ENCODE measurements around the gene UFC1. TPM values are rescaled to one million over a fixed set of nuclear protein-coding genes. Genes with fewer than 3 reads are reported as not detected.

Gene UFC1
- polyA plus RNA-seq, 4 donors = 136 to 169 (median 149) TPM

DNA sequence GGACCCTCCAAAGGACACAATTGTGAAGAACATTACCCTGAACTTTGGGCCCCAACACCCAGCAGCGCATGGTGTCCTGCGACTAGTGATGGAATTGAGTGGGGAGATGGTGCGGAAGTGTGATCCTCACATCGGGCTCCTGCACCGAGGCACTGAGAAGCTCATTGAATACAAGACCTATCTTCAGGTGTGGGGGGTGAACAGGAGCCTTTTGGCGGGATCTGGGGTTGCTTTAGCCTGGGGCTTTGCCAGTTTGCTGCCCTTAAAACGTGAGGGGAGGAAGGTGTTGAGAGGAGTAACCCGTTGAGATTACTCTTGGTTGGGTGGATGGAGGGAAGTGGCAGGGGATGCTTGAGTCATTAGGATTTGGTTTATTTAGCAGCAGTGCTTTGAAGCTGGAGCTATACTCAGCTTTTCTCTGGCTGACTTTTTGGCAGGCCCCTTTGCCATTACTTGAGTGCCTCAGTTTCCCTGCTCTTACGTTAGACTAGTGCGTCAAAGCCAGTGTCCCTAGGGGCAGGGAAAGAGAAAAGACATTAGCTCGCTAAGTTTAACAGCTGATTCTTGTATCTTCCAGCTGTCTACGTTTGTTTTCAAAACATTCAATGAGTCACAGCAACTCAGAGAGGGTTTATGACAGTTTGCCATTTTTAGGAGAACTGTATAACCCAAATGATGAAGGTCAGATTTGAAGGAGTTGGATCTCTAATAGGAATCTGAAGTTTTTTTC lies 52.8 kb downstream of the UFC1 start:
- no peak for DNase-seq (ENCODE audit: low read depth in 4 of 4, low spot score in 3 of 4)

DNA sequence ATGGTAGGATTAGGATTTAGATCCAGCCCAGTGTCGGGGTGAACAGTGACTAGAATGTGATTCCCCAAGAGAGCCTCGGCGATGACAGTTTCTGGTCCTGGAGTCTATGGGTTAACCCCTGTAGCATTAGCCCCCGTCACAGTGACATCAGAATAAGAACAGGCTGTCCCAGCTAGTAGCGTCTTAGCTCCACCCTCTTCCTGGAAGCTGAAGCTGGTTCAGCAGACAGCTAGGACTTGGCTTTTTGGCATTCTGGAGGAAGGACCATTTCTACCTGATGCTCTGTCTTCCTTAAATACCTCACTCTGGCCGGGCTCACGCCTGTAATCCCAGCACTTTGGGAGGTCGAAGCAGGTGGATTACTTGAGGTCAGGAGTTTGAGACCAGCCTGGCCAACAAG lies 53.4 kb downstream of the UFC1 start:
- DNase-seq (ENCODE audit: low read depth in 4 of 4, low spot score in 3 of 4) = no peak

Other genes with a start within 250 kb of the UFC1 start
- gene ITLN2, start 199.2 kb upstream of the UFC1 start, polyA plus RNA-seq (ENCODE audit: insufficient read length in 4 of 4) = not detected
- gene F11R, start 132.8 kb upstream of the UFC1 start, polyA plus RNA-seq (ENCODE audit: insufficient read length in 4 of 4) = 10 to 100 TPM; 11.1 to 98.1 (median 85.2) TPM
- gene TSTD1, start 115.0 kb upstream of the UFC1 start, polyA plus RNA-seq (ENCODE audit: insufficient read length in 4 of 4) = 10 to 100 TPM in 3 of 4 donors, 1 to 10 TPM in 1; 9.5 to 75.7 (median 52.2) TPM
- 10 to 100 TPM; 51.0 to 68.9 (median 54.5) TPM for gene USF1, start 108.0 kb upstream of the UFC1 start, polyA plus RNA-seq (ENCODE audit: insufficient read length in 4 of 4)
- 1 to 10 TPM; 2.2 to 3.8 (median 2.3) TPM for gene ARHGAP30, start 84.1 kb upstream of the UFC1 start, polyA plus RNA-seq (ENCODE audit: insufficient read length in 4 of 4)
- 1 to 10 TPM in 3 of 4 donors, under 1 TPM in 1; 0.14 to 7.3 (median 3.8) TPM for gene NECTIN4, start 64.4 kb upstream of the UFC1 start, polyA plus RNA-seq (ENCODE audit: insufficient read length in 4 of 4)
- gene KLHDC9, start 55.6 kb upstream of the UFC1 start, polyA plus RNA-seq (ENCODE audit: insufficient read length in 4 of 4) = 10 to 100 TPM in 3 of 4 donors, 1 to 10 TPM in 1; 4.0 to 19.4 (median 17.3) TPM
- 10 to 100 TPM; 58.7 to 75.7 (median 73.8) TPM for gene PFDN2, start 35.9 kb upstream of the UFC1 start, polyA plus RNA-seq (ENCODE audit: insufficient read length in 4 of 4)
- 10 to 100 TPM; 29.1 to 59.8 (median 48.6) TPM for gene NIT1, start 35.9 kb upstream of the UFC1 start, polyA plus RNA-seq (ENCODE audit: insufficient read length in 4 of 4)
- 10 to 100 TPM; 41.6 to 55.5 (median 48.9) TPM for gene DEDD, start 21.3 kb upstream of the UFC1 start, polyA plus RNA-seq (ENCODE audit: insufficient read length in 4 of 4)
- 10 to 100 TPM; 44.9 to 55.2 (median 47.2) TPM for gene USP21, start 5.5 kb downstream of the UFC1 start, polyA plus RNA-seq (ENCODE audit: insufficient read length in 4 of 4)
- 10 to 100 TPM; 31.9 to 63.1 (median 38.8) TPM for gene PPOX, start 12.4 kb downstream of the UFC1 start, polyA plus RNA-seq (ENCODE audit: insufficient read length in 4 of 4)
- gene B4GALT3, start 23.5 kb downstream of the UFC1 start, polyA plus RNA-seq (ENCODE audit: insufficient read length in 4 of 4) = 10 to 100 TPM; 40.9 to 45.2 (median 42.3) TPM
- gene ADAMTS4, start 45.1 kb downstream of the UFC1 start, polyA plus RNA-seq (ENCODE audit: insufficient read length in 4 of 4) = 1 to 10 TPM in 1 of 4 donors, under 1 TPM in 3; 0.60 to 6.1 (median 0.79) TPM
- gene NDUFS2, start 48.4 kb downstream of the UFC1 start, polyA plus RNA-seq (ENCODE audit: insufficient read length in 4 of 4) = 100 to 1,000 TPM; 126 to 217 (median 189) TPM
- 10 to 100 TPM; 13.1 to 39.3 (median 17.1) TPM for gene FCER1G, start 61.3 kb downstream of the UFC1 start, polyA plus RNA-seq (ENCODE audit: insufficient read length in 4 of 4)
- 10 to 100 TPM in 1 of 4 donors, 1 to 10 TPM in 1, under 1 TPM in 1, not detected in 1; 0.73 to 87.7 (median 2.5) TPM for gene APOA2, start 69.7 kb downstream of the UFC1 start, polyA plus RNA-seq (ENCODE audit: insufficient read length in 4 of 4)
- 10 to 100 TPM in 3 of 4 donors, 1 to 10 TPM in 1; 9.9 to 15.4 (median 14.2) TPM for gene TOMM40L, start 72.1 kb downstream of the UFC1 start, polyA plus RNA-seq (ENCODE audit: insufficient read length in 4 of 4)
- 1 to 10 TPM; 1.9 to 3.5 (median 2.8) TPM for gene NR1I3, start 84.2 kb downstream of the UFC1 start, polyA plus RNA-seq (ENCODE audit: insufficient read length in 4 of 4)
- 1 to 10 TPM in 3 of 4 donors, under 1 TPM in 1; 0.59 to 1.9 (median 1.4) TPM for gene PCP4L1, start 104.8 kb downstream of the UFC1 start, polyA plus RNA-seq (ENCODE audit: insufficient read length in 4 of 4)
- gene MPZ, start 156.0 kb downstream of the UFC1 start, polyA plus RNA-seq (ENCODE audit: insufficient read length in 4 of 4) = 1 to 10 TPM; 4.5 to 8.7 (median 6.0) TPM
- 100 to 1,000 TPM; 167 to 271 (median 244) TPM for gene SDHC, start 160.4 kb downstream of the UFC1 start, polyA plus RNA-seq (ENCODE audit: insufficient read length in 4 of 4)
- gene CFAP126, start 213.9 kb downstream of the UFC1 start, polyA plus RNA-seq (ENCODE audit: insufficient read length in 4 of 4) = 10 to 100 TPM in 3 of 4 donors, 1 to 10 TPM in 1; 1.2 to 14.6 (median 11.7) TPM